ENCODE results near the gene ADAMTS18. TPM values are rescaled to one million over a fixed set of nuclear protein-coding genes. Genes with fewer than 3 reads are reported as not detected.

The ADAMTS18 gene
- total RNA-seq, 1 experiment from 2014 or later: not detected

DNA sequence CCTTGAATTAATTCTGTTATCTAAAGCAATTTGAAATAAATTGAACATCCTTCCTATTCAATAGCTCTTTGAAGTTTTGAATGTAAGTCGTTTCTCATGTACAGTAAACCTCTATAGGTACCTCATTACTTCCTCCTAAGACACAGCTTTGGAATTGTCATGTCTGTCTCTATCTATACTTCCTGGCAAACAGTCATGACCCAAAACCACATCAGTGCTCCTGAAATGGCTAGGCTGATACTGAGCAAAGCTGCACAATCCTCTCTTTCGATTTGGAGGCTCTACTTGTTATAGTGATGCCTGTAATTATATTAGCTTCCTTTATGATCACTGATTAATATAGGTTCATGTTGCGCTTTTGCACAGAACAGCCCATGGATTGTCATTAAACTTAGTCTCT lies 110.1 kb downstream of the ADAMTS18 start:
- Histone ChIP-seq H3K4me3 (no peak overlapping the region), H3K36me3 (ENCODE audit: low read depth) (no peaks in the 10 kb centered on the region), H3F3A (ENCODE audit: insufficient read depth, low read depth) (no peaks in the 10 kb centered on the region), H3K9me2 (ENCODE audit: insufficient read depth) (no peaks in the 10 kb centered on the region), H3K79me2 (ENCODE audit: low read depth) (no peaks in the 10 kb centered on the region), H3K27me3 (ENCODE audit: insufficient read depth, low read depth) (no peaks in the 10 kb centered on the region), H3K4me2 (no peak overlapping the region), H2AFZ (no peak overlapping the region), H3K27ac (no peak overlapping the region), H3K9me3 (ENCODE audit: insufficient read depth, low read depth) (no peaks in the 10 kb centered on the region), H4K20me1 (ENCODE audit: insufficient read depth) (no peaks in the 10 kb centered on the region), H3K4me1 (replicated peaks; ENCODE audit: insufficient read depth) (no peaks in the 10 kb centered on the region)
- intact Hi-C loops (cut with micrococcal nuclease; ENCODE audit: unreplicated experiment): no loop called here
- no peak for DNase-seq
- no TSS peak for BruUV-seq (replicated peaks)
- ChIA-PET POLR2A (ENCODE audit: unreplicated experiment) (no interaction called here), CTCF (no interaction called here)
- no peak for TF ChIP-seq EZH2 (IDR thresholded peaks at IDR 0.05; ENCODE audit: low read depth)
- TF ChIP-seq, protein P1, sequence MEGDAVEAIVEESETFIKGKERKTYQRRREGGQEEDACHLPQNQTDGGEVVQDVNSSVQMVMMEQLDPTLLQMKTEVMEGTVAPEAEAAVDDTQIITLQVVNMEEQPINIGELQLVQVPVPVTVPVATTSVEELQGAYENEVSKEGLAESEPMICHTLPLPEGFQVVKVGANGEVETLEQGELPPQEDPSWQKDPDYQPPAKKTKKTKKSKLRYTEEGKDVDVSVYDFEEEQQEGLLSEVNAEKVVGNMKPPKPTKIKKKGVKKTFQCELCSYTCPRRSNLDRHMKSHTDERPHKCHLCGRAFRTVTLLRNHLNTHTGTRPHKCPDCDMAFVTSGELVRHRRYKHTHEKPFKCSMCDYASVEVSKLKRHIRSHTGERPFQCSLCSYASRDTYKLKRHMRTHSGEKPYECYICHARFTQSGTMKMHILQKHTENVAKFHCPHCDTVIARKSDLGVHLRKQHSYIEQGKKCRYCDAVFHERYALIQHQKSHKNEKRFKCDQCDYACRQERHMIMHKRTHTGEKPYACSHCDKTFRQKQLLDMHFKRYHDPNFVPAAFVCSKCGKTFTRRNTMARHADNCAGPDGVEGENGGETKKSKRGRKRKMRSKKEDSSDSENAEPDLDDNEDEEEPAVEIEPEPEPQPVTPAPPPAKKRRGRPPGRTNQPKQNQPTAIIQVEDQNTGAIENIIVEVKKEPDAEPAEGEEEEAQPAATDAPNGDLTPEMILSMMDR (conservative IDR thresholded peaks at IDR 0.05): no peak

DNA sequence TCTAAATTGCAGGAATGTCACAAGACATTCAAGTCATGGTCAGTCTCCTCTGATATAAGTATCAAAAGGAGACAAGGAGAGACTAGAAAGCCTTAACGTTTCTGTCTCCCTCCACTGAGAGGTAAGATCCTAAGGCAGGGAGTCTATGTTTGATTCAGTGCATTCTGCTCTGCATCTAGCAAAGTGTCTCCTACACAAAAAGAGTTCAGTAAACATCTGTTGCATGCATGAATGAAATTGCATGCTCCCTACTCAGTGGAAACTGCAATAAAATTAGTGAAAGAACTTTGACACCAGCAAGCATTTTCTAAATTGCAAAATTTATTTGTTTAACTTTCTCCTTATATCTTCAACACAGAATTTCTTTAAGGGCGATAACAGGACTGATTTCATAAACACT lies 111.1 kb downstream of the ADAMTS18 start:
- DNase-seq: no peak
- Histone ChIP-seq H4K20me1 (ENCODE audit: insufficient read depth) (no peaks in the 10 kb centered on the region), H3K9me2 (ENCODE audit: insufficient read depth) (no peaks in the 10 kb centered on the region), H3K4me2 (no peak overlapping the region), H3K36me3 (ENCODE audit: low read depth) (no peaks in the 10 kb centered on the region), H3K27ac (no peak overlapping the region), H3K27me3 (ENCODE audit: insufficient read depth, low read depth) (no peaks in the 10 kb centered on the region), H3K4me1 (replicated peaks; ENCODE audit: insufficient read depth) (no peaks in the 10 kb centered on the region), H2AFZ (0 out of 2 replicates have a peak overlapping the region, but pooled peaks have one; percentile 39), H3K4me3 (no peak overlapping the region), H3F3A (ENCODE audit: insufficient read depth, low read depth) (no peaks in the 10 kb centered on the region), H3K79me2 (ENCODE audit: low read depth) (no peaks in the 10 kb centered on the region), H3K9me3 (ENCODE audit: insufficient read depth, low read depth) (no peaks in the 10 kb centered on the region)
- TF ChIP-seq, protein P1 (conservative IDR thresholded peaks at IDR 0.05): no peak
- no peak for TF ChIP-seq EZH2 (IDR thresholded peaks at IDR 0.05; ENCODE audit: low read depth)
- no TSS peak for BruUV-seq (replicated peaks)
- intact Hi-C loops (cut with micrococcal nuclease; ENCODE audit: unreplicated experiment): no loop called here
- CTCF ChIA-PET: no interaction called here
- POLR2A ChIA-PET (ENCODE audit: unreplicated experiment): no interaction called here

DNA sequence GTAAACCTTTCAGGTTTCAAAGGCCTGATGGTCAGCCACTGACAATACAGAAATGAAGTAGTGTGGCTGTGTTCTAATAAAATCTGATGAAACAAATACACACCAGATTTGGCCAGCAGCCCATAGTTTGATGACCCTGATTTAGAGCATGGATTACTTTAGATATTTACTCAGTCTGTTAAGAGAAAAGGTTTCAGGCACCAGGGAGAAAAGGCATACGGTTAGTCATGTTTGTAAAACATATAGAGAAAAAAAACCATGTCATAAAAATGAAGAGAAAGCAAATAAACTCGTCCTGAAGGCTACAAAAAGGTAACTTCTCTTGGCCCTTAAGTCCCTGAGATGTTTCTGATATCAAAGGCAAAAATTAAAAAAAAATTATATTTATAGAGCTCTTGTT lies 112.1 kb downstream of the ADAMTS18 start:
- no peaks in the 10 kb centered on the region for H3K9me3 ChIP-seq (ENCODE audit: insufficient read depth, low read depth)
- H2AFZ ChIP-seq: no peak overlapping the region
- CTCF ChIA-PET: no interaction called here
- no TSS peak for BruUV-seq (replicated peaks)
- no peak overlapping the region for H3K4me3 ChIP-seq
- H4K20me1 ChIP-seq (ENCODE audit: insufficient read depth): no peaks in the 10 kb centered on the region
- H3K9me2 ChIP-seq (ENCODE audit: insufficient read depth): no peaks in the 10 kb centered on the region
- no peaks in the 10 kb centered on the region for H3F3A ChIP-seq (ENCODE audit: insufficient read depth, low read depth)
- intact Hi-C loops (cut with micrococcal nuclease; ENCODE audit: unreplicated experiment): no loop called here
- H3K27me3 ChIP-seq (ENCODE audit: insufficient read depth, low read depth): no peaks in the 10 kb centered on the region
- H3K27ac ChIP-seq: no peak overlapping the region
- TF ChIP-seq, protein P1 (conservative IDR thresholded peaks at IDR 0.05): no peak
- TF ChIP-seq EZH2 (IDR thresholded peaks at IDR 0.05; ENCODE audit: low read depth): no peak
- no peak for DNase-seq
- H3K36me3 ChIP-seq (ENCODE audit: low read depth): no peaks in the 10 kb centered on the region
- no peaks in the 10 kb centered on the region for H3K4me1 ChIP-seq (replicated peaks; ENCODE audit: insufficient read depth)
- POLR2A ChIA-PET (ENCODE audit: unreplicated experiment): no interaction called here
- no peaks in the 10 kb centered on the region for H3K79me2 ChIP-seq (ENCODE audit: low read depth)
- no peak overlapping the region for H3K4me2 ChIP-seq
